ENCODE results near the gene DLG2. TPM values are rescaled to one million over a fixed set of nuclear protein-coding genes. Genes with fewer than 3 reads are reported as not detected.

The DLG2 gene
- total RNA-seq, 1 donor from 2014 or later = 4.7 TPM

DNA sequence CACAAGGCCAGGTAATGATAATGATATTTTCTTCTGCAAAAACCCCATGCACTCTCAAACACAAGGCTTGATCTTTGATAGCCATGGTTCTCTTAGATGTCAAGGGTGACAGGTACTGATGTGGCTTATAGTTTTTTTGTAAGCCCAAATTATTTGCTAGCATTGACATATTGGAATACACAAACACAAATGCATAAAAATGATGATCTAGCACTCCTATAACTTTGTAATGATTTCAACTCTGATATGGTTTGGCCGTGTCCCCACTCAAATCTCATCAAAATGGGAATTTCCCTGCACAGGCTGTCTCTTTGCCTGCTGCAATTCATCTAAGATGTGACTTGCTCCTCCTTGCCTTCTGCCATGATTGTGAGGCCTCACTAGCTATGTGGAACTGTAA, 1768.5 kb downstream of the DLG2 start:
- DNase-seq (ENCODE audit: low spot score) (no peak), ATAC-seq (no peak)

DNA sequence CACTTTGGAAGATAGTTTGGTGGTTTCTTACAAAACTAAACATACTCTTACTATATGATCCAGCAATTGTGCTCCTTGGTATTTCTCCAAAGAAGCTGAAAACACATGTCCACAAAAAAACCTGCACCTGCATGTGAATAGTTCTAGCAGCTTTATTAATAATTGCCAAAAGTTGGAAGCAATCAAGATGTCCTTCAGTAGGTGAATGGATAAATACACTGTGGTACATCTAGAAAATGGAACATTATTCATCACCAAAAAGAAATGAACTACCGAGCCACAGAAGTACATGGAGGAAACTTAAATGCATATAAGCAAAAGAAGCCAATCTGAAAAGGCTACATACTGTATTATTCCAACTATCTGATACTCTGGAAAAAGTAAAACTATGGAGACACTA, 1771.9 kb downstream of the DLG2 start:
- no peak for DNase-seq (ENCODE audit: low spot score)
- ATAC-seq = no peak

DNA sequence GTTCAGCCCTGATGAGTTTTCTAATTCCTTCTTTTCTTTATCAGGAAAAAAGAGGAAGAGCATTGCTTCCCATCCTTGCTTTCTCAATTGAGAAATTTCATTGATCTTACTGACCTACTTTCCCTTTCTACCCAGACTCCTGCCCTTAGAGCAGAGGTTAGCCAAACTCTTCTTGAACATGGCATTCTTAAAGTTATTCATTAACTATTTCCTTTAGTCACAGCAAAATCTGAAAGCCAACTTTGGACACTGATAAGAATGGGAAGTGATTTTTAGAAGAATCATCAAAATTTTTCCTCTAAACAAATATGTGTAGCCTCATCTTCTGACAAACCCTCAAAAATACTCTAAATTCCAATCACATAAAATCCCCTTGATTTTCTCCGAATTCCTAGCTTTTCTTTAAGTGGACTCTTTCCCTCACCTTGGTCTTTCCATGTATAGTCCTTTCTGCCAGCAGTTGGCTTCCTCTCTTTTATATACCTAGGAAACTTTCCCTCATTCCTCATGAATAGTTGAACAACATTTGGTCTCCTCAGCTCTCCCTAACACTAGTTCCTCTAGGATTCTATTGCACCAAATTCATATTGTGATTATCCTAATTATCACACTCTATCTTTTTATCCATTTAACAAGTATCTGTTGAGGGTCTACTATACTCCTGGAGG, 1774.2 kb downstream of the DLG2 start:
- ATAC-seq (peak; percentile 85), DNase-seq (ENCODE audit: low spot score) (no peak)

DNA sequence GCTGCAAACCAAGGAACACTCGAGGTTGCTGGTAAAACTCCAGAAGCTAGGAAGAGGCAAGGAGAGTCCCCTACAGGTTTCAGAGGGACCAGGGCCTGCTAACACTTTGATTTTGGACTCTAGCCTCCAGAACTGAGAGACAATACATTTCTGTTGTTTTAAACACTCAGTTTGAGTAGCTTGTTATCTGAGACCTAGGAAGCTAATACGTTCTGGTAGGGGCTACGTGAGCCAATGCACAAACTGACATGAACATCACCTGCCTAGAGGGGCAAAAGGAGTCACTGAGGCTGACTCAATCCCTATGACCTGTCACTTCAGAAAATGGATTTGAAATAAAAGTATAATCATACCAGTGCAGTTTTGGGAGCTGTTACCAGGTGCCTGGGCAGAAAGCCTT, 1775.1 kb downstream of the DLG2 start:
- DNase-seq (ENCODE audit: low spot score) = no peak
- peak; percentile 37 for ATAC-seq

DNA sequence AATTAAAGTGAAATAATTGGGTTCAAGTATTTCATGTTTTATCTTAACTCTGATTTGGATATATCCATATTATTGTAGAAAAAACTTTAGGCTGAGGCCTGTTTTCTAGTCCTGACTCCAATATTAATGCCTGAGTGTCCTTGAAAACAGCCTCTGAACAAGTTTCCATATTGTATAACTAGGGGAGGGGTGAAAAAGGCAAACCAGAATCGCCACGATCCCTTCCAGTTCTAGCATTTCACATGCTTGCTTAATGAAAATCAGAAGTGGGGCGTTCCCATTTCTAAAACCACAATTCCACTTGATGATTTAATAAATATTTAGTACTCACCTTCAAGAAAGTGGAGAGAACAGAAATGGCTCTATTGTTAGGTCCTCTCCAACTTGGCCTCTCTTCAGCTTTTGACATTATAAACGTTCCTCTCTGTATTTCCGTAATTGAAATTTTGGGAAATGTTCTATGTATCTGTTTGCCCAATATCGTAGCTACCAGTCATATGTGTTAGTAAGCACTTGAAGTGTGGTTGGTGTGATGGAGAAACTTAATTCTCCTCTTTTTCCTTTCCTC, 1779.6 kb downstream of the DLG2 start:
- DNase-seq (ENCODE audit: low spot score) (no peak), ATAC-seq (no peak)

DNA sequence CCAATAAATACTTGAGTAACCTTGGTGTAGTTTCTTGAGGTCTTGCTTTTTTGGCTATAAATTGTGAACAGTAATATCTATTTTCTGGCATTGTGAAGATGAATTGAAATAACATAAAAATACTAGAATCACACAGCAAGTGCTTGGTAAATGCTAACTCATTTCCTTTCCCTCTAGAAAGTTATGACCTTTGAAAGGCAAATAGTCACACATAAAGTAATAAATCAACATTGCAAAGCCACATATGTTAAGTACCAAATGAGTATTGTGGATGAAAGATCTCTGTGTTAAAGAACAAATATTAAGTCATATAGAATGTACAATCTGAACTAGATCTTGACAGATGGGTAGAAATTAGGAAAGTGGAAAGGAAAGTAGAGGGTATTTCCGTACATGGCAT, 1781.3 kb downstream of the DLG2 start:
- DNase-seq (ENCODE audit: low spot score) (no peak), ATAC-seq (peak; percentile 42)

DNA sequence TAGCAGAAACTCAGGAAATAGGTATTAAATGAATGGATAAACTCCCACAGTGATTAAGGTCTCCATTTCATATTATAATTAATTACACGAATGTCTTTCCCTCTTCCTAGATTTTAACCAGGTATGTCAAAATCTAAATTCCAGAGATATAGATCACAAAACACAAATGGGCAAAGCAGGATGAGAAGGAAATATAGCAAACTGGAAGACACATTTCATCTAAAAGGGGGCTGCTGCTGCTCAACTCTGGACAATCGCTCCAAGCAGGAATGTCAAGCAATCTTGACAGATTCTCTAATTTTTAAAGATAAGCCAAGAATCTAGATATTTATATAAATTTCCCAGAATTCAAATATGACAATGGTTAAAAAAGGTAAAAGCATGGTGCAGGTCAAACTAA, 1786.8 kb downstream of the DLG2 start:
- no peak for DNase-seq (ENCODE audit: low spot score)
- no peak for ATAC-seq

DNA sequence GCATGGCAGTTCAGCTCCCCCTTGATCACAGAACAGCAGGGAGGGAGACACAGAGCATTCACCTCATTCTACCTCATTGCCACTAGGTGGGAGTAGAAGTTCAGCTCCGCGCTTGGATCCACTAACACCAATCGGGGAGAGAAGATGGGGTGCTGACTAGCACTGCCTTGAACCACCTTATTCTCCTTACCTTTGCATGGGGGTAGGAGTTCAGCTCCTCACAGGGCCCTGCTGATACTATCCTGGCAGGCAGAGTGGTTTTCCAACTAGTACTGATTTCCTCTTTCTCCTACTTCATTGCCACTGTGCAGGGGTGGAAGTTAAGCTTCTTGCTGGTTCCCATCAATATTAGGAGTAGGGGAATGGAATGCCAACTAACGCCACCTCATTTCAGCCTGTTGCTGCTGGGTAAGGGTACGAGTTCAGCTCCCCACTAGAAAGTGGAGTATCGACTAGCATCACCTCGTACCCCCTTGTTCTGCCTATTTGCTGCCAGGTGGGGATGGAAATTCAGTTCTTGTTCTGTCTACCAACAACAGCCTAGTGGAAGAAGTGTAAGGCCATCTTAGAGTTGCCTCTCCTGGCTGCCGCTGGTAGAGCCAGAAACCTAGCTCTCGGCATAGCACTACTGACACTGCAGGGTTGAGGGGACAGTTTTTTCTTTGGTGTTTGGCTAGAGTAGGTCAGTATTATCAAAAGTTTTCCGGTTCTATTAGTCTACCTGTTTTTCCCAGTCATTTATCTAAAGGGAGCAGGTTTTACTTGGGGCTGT, 1790.1 kb downstream of the DLG2 start:
- ATAC-seq (peak; percentile 95), DNase-seq (ENCODE audit: low spot score) (peak; percentile 65)

DNA sequence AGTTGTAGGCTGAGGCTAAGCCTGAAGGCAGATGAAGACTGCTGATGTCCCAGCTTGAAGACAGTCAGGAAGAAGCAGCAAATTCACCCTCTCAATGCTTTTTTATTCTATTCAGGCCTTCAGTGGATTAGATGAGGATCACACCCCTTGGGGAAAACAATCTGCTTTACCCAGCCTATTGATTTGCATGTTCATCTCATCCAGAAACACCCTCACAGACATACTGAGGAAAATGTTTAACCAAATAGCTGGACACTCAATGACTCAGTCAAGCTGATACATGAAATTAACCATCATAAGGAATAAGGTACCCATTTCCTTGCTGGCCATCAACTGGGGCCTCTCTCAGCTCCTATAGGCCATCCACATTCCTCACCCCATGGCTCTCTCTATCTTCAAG, 1791.1 kb downstream of the DLG2 start:
- DNase-seq (ENCODE audit: low spot score) (no peak), ATAC-seq (no peak)

DNA sequence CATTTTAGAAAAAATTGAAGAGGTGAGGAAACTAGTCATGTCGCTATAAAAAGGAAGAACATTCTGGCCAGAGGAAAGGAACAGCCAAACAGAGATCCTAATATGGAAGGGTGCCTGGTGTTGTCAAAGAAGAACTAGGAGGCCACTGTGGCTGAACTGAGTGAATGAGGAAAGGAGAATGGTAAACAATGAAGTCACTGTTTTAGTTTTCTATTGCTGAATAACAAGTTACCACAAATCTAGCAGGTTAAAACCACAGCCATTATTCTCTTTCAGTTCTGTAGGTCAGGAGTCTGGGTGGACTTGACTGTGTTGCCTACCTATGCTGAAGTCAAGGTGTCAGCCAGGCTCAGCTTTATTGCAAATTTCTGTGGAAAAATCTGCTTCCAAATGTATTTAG, 1791.7 kb downstream of the DLG2 start:
- ATAC-seq (no peak), DNase-seq (ENCODE audit: low spot score) (no peak)

DNA sequence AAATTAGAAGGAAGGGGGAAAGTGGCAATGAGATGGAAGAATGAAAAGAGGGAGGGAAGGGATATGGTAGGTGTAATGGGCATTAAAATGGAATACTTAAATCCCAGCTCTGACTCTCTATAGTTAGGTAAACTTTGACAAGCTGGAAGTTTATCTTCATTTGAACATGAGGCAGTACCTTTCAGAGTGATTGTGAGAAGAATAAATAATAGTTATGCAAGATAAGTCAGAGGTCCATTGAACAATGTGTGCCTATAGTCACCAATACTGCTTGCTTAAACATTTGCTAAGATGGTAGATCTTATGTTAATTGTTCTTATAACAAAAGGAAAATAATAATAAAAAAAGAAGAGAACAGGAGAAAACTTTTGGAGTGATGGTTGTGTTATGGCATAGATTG, 1795.2 kb downstream of the DLG2 start:
- ATAC-seq = peak; percentile 55

DNA sequence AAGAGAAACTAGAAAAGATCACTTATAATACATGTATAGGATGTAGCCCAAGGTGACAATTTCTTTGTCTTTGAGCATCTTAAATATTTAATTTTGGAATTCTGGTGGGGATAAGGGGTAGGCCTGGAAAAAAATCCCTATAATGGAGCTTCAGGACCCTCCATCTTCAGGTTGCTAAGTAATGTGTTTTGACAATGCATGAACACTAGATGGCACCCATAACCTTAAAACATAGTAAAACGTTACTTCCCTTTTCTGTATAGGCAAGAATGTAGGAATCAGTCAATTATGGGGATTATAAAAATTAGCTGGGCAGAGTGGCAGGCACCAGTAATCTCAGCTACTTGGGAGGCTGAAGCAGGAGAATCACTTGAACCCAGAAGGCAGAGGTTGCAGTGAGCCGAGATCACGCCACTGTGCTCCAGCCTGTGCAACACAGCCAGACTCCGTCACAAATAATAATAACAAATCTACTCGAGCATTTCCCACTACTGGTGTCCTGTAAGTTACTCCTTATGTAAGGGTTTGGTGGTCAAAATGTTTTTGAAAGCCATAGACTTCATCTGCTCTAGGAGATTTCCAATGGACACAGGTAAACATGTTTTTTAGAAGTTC, 1799.1 kb downstream of the DLG2 start:
- peak; percentile 89 for ATAC-seq
- no peak for DNase-seq (ENCODE audit: low spot score)

More for the DNA sequence above, 1795.2 kb downstream of the DLG2 start:
- DNase-seq (ENCODE audit: low spot score) = no peak

DNA sequence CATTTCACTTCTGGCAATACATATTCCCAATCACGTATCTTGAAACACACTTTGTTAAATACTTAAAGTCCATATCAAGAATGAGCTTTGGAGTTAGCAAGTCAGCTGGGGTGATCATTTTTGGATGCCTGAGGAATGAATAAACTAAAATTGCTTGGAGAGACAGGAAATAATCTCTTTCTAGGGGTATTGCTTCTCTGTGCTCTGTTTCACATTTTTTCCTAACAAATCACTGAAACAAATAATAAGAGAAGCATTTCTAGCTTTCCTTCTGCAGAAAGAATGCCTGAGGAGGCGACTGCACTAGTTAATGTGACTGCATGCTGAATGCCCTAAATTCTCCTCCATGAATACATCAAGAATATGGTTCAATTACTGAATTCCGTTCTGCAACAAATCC, 1799.6 kb downstream of the DLG2 start:
- ATAC-seq = no peak
- no peak for DNase-seq (ENCODE audit: low spot score)

DNA sequence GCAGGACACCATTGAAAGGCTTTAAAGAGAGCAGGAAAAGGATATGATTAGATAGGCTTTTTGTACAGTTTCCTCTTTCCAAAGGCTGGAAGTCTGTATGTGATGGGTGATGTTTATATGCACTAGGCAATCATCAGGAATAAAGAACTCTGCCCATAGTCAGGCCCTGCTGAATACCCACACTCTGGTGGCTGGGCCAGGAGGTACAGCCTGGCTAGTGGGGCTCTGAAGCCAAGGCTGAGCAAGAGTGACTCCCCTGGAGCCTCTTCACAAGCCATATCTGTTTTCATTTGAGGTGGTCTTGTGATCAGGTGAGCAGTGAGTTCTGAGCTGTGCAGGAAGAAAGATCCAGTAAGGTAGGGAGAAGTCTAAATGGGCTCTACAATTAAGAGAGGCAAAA, 1801.1 kb downstream of the DLG2 start:
- ATAC-seq (no peak), DNase-seq (ENCODE audit: low spot score) (no peak)

DNA sequence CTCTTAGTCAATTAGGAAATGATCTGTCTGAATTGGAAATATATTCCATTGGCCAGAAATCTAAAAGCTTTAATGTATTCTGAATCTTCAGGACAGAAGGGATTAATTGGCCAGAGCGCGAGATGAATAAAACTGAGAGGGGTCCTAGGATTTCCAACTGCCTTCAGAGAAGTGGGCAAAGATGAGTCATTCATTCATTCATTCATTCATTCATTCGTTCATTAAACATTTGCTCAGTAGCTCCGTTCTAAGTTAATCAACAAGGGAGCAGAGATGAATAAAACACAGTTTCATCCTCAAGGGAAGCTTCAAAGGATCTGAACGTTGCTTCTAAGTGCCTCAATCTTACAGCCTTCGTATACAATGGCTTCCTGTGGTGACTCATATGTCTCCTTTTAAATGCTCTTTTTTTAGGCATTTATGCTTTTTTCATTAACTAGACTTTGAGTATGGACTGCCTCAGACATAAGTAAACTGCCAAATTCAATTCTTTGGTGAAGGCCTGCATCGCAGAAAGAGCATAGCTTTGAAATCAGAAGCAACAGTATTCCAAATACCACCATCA, 1803.6 kb downstream of the DLG2 start:
- DNase-seq (ENCODE audit: low spot score) (no peak), ATAC-seq (no peak)

DNA sequence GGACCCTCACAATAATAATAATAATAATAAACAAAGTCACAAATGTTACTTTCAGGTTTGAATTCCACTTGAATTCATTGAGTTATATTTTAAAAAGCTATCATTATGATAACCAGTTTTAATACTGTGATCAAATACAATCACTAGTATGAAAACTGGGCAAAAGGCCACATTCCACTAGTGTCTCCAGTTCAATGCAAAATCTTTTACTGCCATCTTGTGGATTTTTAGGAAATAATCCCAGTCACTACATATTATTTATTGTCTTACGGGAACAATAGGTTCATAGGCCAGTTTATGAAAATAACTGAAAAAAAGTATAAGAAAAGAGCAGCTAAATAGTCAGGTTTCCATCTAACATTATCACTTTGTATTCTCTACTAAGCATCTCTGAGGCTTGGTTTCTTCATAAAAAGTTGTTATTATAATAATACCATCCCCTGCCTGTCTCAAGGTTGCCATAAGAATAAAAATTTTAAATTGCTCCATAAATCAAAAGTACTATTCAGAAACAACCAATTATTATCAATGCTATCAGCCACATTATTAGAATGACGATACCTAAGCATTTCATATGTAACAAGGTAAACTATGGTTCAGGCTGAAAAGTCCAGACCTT, 1807.1 kb downstream of the DLG2 start:
- ATAC-seq = peak; percentile 84
- no peak for DNase-seq (ENCODE audit: low spot score)

DNA sequence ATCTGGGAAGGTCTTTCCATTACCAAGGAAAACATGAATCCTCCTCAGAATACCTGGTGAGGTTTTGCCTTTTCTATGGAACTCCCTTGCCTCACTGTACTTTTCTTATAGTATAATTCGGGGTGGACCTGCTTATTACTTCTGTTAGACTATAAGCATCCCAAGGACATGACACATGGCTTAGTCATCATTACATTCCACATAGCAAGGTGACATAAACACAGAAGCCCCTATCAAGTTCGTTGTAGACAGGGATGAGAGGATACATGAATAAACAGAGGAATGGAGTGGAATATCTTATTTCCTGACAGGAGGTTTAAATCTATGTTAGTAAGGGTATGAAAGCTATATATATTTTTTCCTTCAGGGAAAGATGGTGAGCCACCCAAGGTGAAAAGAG, 1808.8 kb downstream of the DLG2 start:
- ATAC-seq (no peak), DNase-seq (ENCODE audit: low spot score) (no peak)

DNA sequence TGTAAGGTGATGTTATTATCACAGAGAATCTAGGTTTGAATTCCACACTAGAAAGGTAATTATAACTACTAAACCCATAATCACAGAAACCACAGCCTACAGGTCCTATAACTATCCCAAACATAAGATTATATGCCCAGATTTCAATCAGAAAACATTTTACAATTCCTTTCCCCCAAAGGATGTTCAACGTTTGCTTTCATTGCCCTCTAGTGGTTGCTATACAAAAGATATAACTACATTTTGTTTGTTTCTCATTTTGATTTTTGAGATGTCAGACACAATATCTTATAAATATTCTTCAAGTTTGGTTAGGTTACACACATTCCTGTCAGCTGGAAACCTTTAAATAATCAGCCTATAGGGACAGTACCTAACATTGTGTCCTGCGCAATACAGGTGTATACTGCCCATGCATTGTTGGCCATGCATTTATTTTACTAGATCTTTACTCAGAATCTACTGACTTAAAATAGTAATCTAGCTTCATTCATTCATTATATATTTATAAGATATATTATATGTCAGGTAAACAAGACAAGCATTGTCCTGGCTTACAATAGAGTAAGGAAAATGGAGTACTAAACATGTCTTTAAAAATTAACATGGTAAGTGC, 1810.5 kb downstream of the DLG2 start:
- DNase-seq (ENCODE audit: low spot score) (no peak), ATAC-seq (peak; percentile 47)

DNA sequence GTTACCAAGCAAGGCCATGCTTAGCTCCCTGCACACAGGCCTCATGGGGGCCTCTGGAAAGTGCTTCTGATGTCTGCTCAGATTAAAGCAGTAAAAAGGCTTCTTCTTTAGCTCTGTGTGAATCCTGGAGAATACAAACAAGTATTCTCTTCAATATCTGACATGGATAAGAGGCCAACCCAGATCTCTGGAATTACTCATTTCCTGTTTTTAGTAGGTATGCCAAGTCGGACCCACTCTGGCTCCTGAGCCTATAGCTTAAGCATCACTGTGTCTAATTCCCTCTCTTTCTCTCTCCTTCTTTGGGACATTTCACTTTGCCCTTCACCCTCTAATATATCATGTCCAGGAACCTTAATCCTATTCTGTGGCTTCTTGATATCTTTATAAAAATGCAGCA, 1811.4 kb downstream of the DLG2 start:
- DNase-seq (ENCODE audit: low spot score) (no peak), ATAC-seq (no peak)

DNA sequence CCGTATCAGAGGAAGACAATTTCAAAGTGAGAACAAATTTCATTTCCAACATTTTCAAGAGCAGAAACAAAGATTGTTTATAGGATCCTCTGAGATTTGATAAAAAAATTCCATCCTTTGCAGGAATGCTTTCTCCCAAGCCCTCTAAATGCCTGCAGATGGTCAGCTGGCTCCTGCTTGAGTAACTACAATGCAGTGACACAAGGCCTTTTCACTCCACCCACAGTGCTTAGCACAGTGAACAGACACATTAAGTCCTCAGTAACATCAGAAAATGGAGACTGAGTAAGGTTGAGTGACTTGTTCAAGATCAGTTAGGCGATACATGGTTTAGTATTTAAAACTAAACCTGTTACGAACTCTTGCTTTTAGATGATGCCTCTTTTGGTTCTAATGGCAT, 1813.8 kb downstream of the DLG2 start:
- ATAC-seq (no peak), DNase-seq (ENCODE audit: low spot score) (no peak)

DNA sequence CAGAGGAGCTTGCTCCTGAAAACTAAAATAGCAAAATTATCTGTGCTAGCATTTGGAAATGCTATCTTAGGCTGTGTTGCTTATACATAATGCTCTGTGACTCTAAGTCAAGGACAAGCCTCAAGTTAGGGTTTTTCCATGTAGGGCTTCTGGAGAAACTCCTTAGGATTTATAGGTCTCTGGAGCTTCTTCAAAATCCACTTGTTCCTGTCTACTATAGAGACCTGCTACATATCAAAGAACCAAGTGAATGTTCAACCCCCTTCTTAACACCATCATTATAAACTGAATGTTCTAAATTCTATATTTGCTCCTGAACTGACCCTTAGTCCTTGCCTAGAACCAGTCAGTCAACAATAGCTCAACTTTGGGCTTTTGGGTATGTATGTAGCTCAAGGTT, 1817.9 kb downstream of the DLG2 start:
- DNase-seq (ENCODE audit: low spot score) = no peak
- no peak for ATAC-seq

Measured in left lobe of liver (tissue), 2 donors.